SIG-M5 treated with dmso at 0.1 percent for 504 hours (cell line): ENCODE data around the gene HMOX2.
A peak's percentile ranks its signal among the peaks of the same experiment; 100 is the strongest.

Experiments used
- DNase-seq: peaks from one replicate; lab custom pipeline; 2025; ENCODE audit not compliant: unreplicated experiment; lab: John Stamatoyannopoulos, UW

Gene HMOX2

DNA sequence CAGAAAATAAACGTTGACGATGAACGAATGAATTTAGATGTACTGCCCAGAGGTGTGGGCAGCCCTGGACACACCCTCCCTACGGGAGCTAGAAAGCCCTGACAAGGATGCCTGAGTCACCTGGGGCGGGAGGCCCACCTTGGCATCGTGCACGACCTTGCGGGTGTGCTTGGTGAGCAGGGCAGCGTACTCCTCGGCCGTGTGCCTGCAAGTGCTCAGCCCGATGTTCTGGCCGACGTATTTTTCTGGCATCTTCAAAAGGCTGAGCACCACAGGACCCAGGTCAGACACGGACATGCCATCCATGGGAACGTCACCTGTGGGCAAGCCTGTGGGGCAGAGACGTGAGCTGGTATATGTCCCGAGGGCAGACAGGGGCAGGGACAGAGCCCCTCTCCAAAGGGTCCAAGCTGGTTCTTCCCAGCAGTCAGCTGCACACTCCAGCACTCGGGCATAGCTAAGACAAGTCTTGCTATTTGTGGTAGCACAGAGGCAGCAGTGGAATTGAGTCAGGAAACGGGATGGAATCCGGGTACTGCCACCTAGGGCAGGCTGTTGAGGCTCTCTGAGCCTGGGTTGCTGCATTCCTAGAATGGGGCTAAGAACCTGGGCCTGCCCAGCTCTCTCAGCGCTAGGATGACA lies 12.6 kb upstream of the HMOX2 start:
- DNase-seq, result no peak

DNA sequence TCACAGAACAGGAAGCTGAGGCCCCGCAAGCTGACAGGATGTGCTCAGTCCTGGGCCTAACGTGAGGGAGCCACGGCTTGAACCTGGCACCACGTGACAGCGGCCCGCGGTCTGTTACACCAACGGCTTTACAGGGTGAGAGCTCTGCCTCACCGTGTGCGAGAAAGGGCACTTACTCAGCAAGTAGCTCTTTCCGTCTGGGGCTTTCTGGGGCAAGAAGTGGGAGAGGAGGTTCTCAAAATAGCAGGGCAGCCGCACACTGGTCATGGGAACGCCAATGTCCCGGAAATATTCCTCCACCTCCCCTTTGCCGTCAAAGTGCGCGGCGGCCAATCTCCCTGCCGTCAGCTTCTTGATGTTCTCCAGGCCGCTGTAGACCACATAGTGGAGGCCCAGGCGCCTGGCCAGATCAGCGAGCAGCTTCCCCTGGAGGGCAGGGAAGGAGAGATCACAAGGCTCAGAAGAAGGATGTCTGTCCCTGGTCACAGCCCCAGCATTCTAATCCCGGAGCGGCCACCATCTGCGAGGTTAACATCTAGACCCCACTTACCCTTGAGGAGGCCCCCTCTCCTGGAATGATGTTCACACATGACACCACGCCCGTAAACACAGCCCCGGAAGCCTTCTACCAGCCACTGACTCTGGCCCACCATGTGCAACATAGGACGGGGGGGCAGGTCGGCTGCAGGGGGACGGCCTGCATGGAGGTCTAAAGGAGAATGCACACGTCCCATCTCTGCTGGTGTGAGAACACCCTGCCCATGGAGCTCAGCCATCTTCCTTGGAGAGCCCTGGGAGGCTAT lies 10.0 kb upstream of the HMOX2 start:
- DNase-seq, result no peak

DNA sequence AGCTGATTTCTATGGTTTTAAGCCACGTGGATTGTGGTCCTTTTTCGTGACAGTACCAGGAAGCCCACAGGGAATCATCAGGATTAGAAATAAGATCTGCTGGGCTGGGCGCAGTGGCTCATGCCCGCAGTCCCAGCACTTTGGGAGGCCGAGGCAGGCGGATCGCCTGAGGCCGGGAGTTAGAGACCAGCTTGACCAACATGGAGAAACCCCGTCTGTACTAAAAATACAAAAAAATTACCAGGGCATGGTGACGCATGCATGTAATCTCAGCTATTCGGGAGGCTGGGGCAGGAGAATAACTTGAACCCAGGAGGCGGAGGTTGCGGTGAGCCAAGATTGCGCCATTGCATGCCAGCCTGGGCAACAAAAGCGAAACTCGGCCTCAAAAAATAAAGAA lies 8.3 kb upstream of the HMOX2 start:
- DNase-seq, result no peak

DNA sequence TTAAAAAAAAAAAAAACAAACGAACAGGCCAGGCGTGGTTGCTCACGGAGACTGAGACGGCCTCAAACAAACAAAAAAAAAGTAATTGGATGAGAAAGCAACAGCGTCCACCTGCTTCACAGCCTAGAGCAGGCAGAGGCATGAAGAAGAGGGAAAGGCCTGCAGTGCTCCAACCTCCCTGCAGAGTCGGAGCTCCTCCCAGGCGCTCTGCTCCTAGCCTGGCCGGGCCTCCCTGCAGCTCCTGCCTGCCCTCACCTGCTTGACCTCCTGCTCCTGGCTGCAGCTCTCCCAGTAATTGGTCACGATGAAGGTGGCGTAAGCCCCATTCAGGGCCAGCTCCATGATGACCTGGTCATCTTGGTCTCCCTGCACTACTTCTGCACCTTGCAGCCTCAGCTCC lies 7.2 kb upstream of the HMOX2 start:
- DNase-seq, result no peak

DNA sequence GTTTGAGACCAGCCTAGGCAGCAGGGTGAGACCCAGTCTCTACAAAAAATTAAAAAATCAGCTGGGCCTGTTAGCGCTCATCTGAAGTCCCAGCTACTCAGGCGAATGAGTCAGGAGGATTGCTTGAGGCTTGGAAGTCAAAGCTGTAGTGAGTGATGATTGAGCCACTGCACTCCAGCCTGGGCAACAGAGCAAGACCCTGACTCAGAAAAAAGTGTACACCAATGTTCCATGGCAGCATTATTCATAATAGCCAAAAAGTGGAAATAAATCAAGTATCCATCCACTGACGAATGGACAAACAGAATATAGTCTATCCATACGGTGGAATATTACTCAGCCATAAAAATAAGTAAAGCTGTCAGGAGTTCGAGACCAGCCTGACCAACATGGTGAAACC lies 4.3 kb upstream of the HMOX2 start:
- no peak for DNase-seq

DNA sequence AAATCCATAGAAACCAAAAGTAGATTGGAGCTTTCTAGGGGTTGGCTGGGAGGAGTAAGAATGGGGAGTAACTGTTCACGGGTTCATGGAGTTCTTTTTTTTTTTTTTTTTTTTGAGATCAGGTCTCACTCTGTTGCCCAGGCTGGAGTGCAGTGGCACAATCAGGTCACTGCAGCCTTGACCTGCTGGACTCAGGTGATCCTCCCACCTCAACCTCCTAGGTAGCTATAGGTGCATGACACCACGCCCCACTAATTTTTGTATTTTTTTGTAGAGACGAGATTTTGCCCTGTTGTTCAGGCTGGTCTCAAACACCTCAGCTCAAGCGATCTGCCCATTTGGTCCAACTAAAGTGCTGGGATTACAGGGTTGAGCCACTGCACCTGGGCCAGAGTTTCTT lies 3.3 kb upstream of the HMOX2 start:
- DNase-seq, result no peak

DNA sequence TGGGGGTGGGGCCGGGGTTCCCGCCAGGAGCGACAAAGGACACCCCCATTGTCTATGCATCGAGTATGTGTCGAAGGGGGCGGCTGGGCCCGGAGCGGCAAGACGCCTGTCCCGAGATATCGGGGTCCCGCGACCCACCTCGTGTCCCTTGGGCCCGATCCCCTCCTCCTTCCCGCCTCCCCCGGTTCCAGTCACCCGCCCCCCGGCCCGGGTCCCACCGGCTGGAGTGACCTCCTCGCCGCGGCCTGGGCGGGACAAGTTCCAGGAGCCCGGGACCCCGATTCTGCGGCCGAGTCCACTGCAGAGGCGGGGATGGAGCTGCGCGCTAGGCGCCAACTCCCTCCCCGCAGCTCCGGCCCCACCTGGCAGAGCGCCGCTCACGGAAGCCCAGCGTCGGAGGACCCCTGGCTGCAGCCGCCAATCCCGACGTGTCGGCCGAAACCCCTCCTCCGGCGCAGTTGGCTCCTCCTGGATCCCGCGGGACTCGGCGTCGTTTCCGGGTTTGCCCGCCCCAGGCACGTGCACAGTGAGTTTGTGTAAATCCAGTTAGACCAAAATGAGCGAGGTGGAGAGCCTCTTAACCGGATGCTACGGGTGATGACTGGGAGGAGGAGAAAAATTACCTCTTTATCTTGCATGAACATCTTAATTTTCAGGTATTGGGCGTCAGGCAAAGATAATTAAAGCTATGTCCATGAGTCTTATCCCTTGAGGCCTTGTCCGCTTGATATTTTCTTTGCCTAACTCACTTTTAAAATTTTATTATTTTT lies 1.8 kb upstream of the HMOX2 start, which contains the start of gene NMRAL1:
Gene NMRAL1 (minus strand): TSS at position 434 of the 770 bp plus-strand sequence. CDS start 493 bp downstream, outside the sequence.
- DNase-seq, result peak; percentile 92

DNA sequence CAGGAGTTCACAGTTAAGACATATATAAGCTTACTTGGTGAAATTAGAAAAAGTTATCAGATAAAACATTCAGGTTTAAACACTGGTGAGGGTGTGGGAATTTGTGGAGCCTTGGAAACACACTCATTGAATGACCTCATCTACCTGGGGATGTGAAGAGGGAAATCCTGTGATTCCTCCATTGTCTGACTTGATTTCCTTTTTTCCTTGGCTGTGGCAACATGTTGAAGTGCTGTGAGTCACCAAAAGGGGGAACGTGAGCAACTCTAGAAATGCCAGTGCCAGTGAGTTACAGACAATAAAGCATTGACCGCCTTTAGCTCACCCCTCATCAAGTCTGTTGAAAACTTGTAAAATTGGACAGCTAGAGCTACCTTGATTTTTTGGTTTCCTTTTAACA lies 1.8 kb downstream of the HMOX2 start:
- DNase-seq, result peak; percentile 40

DNA sequence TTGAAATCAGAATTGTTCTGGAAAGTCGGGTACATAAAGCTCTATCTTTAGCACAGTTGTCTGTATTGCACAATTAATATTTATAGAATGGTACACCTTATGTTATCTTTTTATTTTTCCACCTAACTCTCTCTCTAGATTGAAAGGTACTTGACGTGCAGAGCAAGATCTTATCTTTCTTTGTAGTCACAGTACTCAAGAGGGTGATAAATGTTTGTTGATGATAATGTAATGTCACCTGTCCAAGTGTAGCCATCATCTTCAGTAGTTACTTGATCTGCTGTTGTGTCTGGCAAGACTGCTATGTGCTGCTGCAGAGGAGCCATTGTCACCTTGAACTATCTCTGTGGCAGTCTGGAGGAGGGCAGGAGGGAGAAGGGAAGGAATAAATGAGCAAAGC lies 5.3 kb downstream of the HMOX2 start:
- DNase-seq, result no peak

DNA sequence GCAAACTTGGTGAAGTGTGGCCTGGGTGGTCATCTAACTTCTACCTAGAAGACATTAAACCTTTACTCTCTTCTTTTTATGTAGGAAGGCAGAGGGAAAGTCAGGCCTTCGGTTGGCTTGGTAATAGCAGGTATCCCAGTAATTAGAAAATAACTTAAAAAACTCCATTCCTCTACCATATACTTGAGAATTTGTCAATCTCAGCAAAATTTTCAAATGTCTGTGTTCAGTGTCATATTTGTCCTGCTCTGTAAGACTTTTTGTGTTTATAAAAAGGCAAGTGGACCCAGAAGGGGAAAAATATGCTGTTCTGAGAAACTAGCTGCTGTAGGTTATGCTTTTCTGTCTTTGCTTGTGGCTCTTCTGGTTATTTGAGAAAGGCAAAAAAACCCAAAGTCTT lies 5.8 kb downstream of the HMOX2 start:
- no peak for DNase-seq

DNA sequence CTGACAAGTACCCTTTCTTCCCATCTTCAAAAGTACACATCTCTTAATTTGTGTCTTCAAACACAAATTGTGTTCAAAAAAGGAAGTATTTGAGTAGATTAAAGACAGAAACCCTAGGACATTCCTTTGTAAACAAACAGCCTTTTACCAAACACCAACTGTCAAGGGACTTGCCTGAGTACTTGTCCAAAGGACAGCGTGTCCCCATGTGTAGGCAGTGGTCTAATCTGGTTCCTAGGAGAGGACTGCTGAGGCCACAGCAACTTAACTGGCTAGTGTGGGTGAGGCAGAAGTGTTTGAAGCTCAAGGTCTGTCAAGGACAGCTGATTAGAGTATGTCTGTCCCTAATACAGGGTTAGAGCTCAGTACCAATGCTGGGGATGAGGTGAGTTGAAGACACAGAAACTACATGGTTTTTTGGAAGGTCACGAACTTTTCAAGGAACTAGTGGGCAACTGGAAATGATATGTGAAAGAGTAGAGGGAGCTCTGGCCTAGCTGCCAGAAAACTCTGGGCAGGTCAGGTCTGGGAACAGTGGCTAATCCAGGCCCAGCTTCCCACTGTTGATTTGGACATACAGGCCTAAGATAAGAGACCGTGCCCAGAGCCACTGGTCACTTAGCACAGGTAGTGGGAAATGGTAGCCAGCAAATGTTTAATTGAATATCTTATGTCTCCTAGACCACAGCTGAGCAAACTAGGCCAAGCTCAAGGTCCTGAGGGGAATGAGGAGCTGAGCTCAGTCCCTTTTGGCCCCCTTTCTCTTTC lies 10.1 kb downstream of the HMOX2 start:
- DNase-seq, result no peak

DNA sequence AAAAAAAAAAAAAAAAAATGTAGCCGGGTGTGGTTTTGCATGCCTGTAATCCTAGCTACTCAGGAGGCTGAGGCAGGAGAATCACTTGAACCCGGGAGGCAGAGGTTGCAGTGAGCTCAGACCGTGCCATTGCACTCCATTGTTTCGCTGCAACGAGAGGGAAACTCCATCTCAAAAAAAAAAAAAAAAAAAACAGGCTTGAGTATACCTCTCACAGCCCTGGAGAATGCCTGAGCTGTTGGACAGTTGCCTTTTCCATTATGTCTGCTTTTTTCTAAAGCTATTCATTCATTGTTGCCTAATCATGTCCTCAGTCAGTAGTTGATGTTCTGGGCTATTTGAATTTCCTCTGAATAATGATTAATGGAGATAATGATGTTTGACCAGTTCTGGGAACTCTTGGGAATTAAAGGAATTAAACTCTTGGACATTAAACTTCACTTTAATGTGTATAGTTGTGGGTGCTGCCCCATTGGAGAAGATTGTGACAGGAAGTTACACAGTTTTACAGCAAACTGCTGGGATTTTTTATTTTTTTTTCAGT lies 11.8 kb downstream of the HMOX2 start:
- DNase-seq, result no peak

DNA sequence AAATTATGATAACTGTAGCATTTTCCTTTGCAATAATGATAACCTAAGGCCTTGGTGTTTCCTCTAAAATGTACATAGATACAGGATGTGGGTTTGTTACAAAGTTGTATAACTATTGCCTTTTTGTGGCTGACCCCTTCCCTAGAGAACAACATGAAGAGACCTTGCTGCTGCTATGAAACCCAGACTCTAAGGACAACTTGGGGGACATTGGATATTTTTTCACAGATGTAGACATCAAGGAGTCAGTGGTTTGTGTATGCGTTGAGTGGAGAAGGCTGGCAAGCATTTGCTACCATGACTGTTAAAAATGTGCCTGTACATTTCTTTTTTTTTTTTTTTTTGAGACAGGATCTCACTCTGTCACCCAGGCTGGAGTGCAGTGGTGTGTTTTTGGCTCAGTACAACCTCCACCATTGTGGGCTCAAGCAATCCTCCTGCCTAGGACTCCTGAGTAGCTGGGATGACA lies 12.3 kb downstream of the HMOX2 start:
- no peak for DNase-seq

DNA sequence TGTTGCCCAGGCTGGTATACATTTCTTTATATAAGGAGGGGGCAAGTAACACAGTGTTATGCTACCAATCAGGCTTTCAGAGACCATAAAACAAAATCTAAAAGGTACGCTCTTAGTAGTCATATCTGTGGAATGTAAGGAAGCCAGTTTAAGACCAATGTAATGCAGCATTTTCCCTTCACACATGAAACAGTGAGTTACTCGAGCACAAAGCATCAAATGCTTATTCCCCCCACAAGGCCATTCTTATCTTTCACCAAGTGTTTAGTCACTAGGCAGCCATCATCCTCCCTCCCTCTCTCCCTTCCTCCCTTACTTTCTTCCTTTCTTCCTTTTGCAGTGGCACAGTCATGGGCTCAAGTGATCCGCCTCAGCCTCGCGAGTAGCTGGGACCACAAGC lies 12.8 kb downstream of the HMOX2 start:
- DNase-seq, result no peak

DNA sequence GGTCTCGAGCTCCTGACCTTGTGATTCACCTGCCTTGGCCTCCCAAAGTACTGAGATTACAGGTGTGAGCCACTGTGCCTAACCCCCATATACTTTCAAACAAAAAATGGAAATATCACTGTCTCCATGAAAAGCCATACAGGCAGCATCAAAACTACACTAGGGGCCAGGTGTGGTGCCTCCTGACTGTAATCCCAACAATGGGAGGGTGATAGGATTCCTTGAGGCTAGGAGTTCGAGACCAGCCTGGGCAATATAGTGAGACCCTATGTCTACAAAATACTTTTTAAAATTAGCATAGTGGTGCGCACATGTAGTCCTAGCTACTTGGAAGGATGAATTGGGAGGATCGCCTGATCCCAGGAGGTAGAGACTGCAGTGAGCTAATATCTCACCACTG lies 15.7 kb downstream of the HMOX2 start:
- DNase-seq, result no peak

DNA sequence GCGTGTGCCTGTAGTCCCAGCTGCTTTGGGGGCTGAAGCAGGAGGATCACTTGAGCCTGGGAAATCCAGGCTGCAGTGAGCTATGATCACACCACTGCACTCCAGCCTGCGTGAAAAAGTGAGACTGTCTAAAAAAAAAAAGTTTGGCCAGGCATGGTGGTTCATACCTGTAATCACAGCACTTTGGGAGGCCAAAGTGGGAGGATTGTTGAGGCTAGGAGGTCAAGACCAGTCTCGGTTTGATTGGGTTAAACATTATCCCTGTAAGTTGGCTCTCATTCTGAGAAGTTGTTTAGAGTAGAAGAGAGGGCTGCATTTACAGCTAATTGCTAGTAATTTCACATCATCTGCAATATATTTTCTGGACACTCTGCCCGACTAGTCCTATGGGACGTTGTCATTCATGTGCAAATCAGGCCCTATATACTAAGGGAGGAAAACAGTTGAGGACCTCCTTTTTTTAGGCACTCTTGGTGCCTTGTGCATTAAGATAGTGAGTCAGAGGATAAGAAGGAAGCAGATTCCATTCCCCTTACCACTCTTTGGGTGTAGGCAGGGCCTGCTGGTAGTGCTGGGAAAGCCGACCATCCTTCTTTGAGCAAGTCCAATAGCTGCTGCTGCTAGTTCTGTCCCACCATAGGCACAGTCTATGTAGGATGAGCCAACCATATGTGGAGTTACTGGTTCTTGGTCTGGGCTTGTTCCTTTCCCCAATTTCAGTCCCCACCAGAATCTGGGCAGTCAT lies 18.7 kb downstream of the HMOX2 start:
- no peak for DNase-seq

DNA sequence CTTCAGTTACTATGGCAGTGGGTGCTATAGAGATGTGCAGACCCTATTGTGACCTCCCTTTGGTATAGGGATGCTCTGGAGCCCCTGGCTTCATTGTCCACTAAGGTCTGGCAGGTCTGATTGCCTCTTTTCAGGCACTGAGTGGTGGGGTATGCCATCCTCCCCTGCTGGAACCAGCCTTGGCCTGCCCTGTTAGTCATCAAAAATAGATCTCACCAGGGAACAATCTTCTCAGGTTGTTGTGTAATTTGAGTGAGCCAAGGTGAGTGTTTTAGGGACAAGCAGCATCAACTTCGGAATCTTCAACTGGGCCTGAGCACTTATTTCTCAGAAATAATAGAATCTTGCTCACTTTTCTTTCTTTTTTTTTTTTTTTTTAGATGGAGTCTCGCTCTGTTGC lies 19.6 kb downstream of the HMOX2 start:
- DNase-seq, result no peak

DNA sequence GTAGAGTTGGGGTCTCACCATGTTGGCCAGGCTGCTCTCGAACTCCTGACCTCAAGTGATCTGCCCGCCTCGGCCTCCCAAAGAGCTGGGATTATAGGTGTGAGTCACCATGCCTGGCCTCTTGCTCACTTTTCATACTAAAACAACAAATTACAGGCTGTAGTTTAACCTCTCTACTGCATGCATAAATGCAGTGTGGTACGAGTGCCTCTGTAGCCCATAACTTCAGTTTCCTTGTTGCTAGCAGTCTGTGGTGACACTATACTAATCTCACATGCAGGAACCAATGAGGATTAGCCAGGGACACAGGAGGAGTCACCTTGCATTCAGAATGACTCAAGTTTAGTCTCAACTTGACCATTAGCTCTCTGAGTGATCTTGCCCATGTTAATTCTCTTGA lies 20.1 kb downstream of the HMOX2 start:
- no peak for DNase-seq

DNA sequence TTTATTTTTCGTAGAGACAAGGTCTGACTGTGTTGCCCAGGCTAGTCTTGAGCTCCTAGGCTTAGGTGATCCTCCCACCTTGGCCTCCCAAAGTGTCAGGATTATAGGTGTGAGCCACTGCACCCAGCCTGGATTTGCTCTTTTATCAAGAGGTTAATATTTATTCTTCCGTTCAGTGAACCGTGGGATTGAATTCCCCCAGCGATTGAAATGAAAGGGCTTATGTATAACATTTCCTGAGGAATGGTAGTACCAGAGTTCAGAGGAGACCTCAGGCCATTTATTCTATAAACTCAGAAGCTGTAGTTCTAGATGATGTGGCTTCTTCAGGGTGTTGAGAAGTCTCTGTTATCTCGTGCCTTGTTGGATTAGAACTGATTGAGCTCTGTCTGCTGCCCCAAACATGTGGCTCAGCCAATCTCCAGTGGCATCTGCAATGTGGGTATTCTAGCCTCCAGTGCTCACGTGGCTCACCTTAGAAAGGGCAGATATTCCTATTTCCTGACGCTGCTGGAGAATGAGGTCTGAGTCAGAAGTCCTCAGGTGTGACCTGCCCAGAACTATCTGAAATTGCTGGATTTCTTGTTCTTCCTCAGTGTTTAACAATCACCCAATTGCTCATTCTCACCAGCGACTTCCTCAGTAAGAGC lies 22.5 kb downstream of the HMOX2 start:
- DNase-seq, result no peak

DNA sequence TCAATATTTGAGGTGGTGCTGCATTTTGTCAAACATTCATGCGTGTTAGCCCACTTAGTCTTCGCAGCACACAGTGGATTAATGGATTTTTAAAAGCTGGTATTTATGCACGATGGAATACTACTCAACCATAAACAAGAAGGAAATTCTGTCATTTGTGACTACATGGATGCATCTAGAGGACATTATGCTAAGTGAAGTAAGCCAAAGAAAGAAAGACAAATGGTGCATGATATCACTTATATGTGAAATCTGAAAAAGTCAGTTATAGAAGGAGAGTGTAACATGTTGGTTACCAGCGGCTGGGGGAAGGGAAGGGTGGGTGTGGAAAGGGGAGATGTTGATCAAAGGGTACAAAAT lies 23.0 kb downstream of the HMOX2 start:
- no peak for DNase-seq
